ENCODE measurements around the gene VWF. TPM values are rescaled to one million over a fixed set of nuclear protein-coding genes. Genes with fewer than 3 reads are reported as not detected.

Gene VWF
- total and polyA plus RNA-seq, 2 donors (not counting 1 experiment from before 2014, with no cell fraction given) = not detected

DNA sequence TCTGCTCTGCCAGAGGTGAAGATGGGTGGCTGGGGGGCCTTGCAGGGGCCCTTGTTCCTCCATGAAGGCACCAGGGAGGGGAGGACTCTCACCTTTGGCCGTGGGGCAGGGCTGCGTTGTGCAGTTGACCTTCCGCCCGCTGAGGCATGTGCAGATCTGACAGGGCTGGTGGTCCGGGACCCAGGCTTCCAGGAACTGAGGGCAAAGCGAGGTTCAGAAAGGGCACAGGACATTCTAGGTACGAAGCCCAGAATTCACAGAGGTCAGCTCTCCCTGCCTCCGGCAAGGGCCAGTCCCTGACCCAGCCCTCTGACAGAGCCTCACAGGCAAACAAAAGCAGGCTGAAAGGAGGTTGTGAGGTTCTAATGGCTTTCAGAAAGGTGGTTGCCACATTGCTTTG, 139.0 kb downstream of the VWF start:
- Mint-ChIP-seq H3K27me3 (no peaks in the 10 kb centered on the region), H3K4me1 (peaks cover 3% of the 10 kb centered on the region), H3K4me3 (no peak overlapping the region), H3K9me3 (ENCODE audit: insufficient read depth) (no peaks in the 10 kb centered on the region), H3K27ac (no peak overlapping the region)
- intact Hi-C loops (cut with micrococcal nuclease) = loop anchor here (10.0 kb wide), 1 partner anchor 569 kb away; the partner anchor contains the start of gene IFFO1
- Histone ChIP-seq H3K4me2 (replicated peaks; ENCODE audit: low read depth, low read length, poor library complexity, severe bottlenecking) (no peak overlapping the region), H4K20me1 (ENCODE audit: control insufficient read depth, insufficient read depth, low read length, poor library complexity, severe bottlenecking) (no peaks in the 10 kb centered on the region), H3K27ac (ENCODE audit: low read length in 2 of 2) (no peak overlapping the region), H3K9ac (ENCODE audit: low read length) (no peak overlapping the region), H3K36me3 (replicated peaks in 1 of 2; ENCODE audit: control extremely low read depth in 1 of 2, control insufficient read depth in 1 of 2, extremely low read depth in 1 of 2, insufficient read depth in 2 of 2, low read length in 1 of 2) (no peaks in the 10 kb centered on the region), H3K27me3 (replicated peaks in 1 of 4; ENCODE audit: control extremely low read depth in 1 of 4, control insufficient read depth in 3 of 4, insufficient read depth in 4 of 4, low read length in 3 of 4) (peaks cover 0 to 8% (median 1%) of the 10 kb centered on the region in 4 experiments), H3K4me1 (ENCODE audit: control insufficient read depth in 2 of 2, insufficient read depth in 2 of 2, low read length in 2 of 2) (peaks cover 0 to 5% of the 10 kb centered on the region in 2 donors), H3K4me3 (ENCODE audit: control extremely low read depth in 1 of 5, extremely low read depth in 1 of 5, insufficient read depth in 1 of 5, low read depth in 2 of 5, low read length in 4 of 5) (no peak overlapping the region), H2AFZ (ENCODE audit: insufficient read depth, low read depth, low read length, poor library complexity, severe bottlenecking) (no peak overlapping the region), H3K9me3 (ENCODE audit: control extremely low read depth in 1 of 3, control insufficient read depth in 2 of 3, insufficient read depth in 1 of 3, low read length in 2 of 3) (no peaks in the 10 kb centered on the region), H3K79me2 (ENCODE audit: control insufficient read depth, insufficient read depth, low read length) (no peaks in the 10 kb centered on the region)
- DNase-seq (no peak), ATAC-seq (ENCODE audit: low read depth) (no peak)
- ChIA-PET POLR2A (no interaction called here), CTCF (interaction anchor here (1.0 kb wide), 1 partner anchor 11 kb away, joined by 4 read pairs; no protein-coding TSS in a partner anchor)
- TF ChIP-seq EZH2 (IDR thresholded peaks at IDR 0.05; ENCODE audit: borderline replicate concordance, insufficient read depth, low read depth, low read length, poor library complexity, severe bottlenecking) = no peak
- TF ChIP-seq, protein P1, sequence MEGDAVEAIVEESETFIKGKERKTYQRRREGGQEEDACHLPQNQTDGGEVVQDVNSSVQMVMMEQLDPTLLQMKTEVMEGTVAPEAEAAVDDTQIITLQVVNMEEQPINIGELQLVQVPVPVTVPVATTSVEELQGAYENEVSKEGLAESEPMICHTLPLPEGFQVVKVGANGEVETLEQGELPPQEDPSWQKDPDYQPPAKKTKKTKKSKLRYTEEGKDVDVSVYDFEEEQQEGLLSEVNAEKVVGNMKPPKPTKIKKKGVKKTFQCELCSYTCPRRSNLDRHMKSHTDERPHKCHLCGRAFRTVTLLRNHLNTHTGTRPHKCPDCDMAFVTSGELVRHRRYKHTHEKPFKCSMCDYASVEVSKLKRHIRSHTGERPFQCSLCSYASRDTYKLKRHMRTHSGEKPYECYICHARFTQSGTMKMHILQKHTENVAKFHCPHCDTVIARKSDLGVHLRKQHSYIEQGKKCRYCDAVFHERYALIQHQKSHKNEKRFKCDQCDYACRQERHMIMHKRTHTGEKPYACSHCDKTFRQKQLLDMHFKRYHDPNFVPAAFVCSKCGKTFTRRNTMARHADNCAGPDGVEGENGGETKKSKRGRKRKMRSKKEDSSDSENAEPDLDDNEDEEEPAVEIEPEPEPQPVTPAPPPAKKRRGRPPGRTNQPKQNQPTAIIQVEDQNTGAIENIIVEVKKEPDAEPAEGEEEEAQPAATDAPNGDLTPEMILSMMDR (IDR thresholded peaks at IDR 0.05) = no peak
- 81% methylated on average over 8 of the region's 8 CpGs for WGBS (ENCODE audit: insufficient coverage)

DNA sequence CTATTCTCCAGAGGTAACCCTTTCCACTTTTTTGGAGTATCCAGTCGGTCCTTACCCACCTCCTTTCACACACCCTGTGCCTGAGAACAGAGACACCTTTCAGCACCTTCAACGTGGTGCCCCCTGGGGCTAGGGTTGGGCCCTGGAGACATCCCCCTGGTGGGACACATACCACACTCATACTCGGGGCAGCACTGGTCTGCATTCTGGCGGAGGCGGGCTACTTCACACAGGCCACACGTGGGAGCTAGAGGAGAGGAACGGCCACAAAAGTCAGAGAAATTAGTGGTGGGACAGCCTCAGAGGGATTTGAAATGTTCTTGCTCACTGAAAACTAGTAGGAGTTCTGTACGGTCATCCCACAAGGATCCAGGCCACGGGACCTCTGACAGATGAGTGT, 139.6 kb downstream of the VWF start:
- WGBS (ENCODE audit: insufficient coverage) = 83% methylated on average over 8 of the region's 9 CpGs
- no peak overlapping the region for H3K4me3 Mint-ChIP-seq
- ATAC-seq (ENCODE audit: low read depth) = no peak
- H3K27ac Mint-ChIP-seq = no peak overlapping the region
- no peaks in the 10 kb centered on the region for H3K9me3 Mint-ChIP-seq (ENCODE audit: insufficient read depth)
- Histone ChIP-seq H3K9ac (ENCODE audit: low read length) (no peak overlapping the region), H3K79me2 (ENCODE audit: control insufficient read depth, insufficient read depth, low read length) (no peaks in the 10 kb centered on the region), H4K20me1 (ENCODE audit: control insufficient read depth, insufficient read depth, low read length, poor library complexity, severe bottlenecking) (no peaks in the 10 kb centered on the region), H3K9me3 (ENCODE audit: control extremely low read depth in 1 of 3, control insufficient read depth in 2 of 3, insufficient read depth in 1 of 3, low read length in 2 of 3) (no peaks in the 10 kb centered on the region), H2AFZ (ENCODE audit: insufficient read depth, low read depth, low read length, poor library complexity, severe bottlenecking) (no peak overlapping the region), H3K27me3 (replicated peaks in 1 of 4; ENCODE audit: control extremely low read depth in 1 of 4, control insufficient read depth in 3 of 4, insufficient read depth in 4 of 4, low read length in 3 of 4) (peaks cover 0 to 8% (median 1%) of the 10 kb centered on the region in 4 experiments), H3K4me3 (ENCODE audit: control extremely low read depth in 1 of 5, extremely low read depth in 1 of 5, insufficient read depth in 1 of 5, low read depth in 2 of 5, low read length in 4 of 5) (no peak overlapping the region), H3K4me2 (replicated peaks; ENCODE audit: low read depth, low read length, poor library complexity, severe bottlenecking) (no peak overlapping the region), H3K36me3 (replicated peaks in 1 of 2; ENCODE audit: control extremely low read depth in 1 of 2, control insufficient read depth in 1 of 2, extremely low read depth in 1 of 2, insufficient read depth in 2 of 2, low read length in 1 of 2) (no peaks in the 10 kb centered on the region), H3K4me1 (ENCODE audit: control insufficient read depth in 2 of 2, insufficient read depth in 2 of 2, low read length in 2 of 2) (peaks cover 0 to 5% of the 10 kb centered on the region in 2 donors), H3K27ac (ENCODE audit: low read length in 2 of 2) (no peak overlapping the region)
- POLR2A ChIA-PET = no interaction called here
- H3K27me3 Mint-ChIP-seq = no peaks in the 10 kb centered on the region
- CTCF ChIA-PET = interaction anchor here (0.6 kb wide), 1 partner anchor 350 kb away, joined by 4 read pairs; no protein-coding TSS in a partner anchor
- peaks cover 3% of the 10 kb centered on the region for H3K4me1 Mint-ChIP-seq
- no peak for DNase-seq
- TF ChIP-seq, protein P1 (IDR thresholded peaks at IDR 0.05) = no peak
- TF ChIP-seq EZH2 (IDR thresholded peaks at IDR 0.05; ENCODE audit: borderline replicate concordance, insufficient read depth, low read depth, low read length, poor library complexity, severe bottlenecking) = no peak
- intact Hi-C loops (cut with micrococcal nuclease) = loop anchor here (10.0 kb wide), 1 partner anchor 570 kb away; the partner anchor contains the start of gene IFFO1
